SK-N-SH treated with all-trans-retinoic acid at 6 μM for 48 hours (cell line): Measurements from ENCODE around the gene CDH8.

ENCODE experiments used
- ATAC-seq: fragments of 200-7000 bp; cut with Tn5 transposase; 3 replicates; pipeline ENCODE4 v1.9.1; 2020; ENCODE audit warnings: mild to moderate bottlenecking, moderate library complexity
- ARNTL ChIP-seq: fragments of 450-650 bp; formaldehyde crosslinking; IDR thresholded peaks from 2 replicates; pipeline ENCODE4 v1.5.0; 2020; ENCODE audit warnings: low read depth, mild to moderate bottlenecking, moderate library complexity, borderline replicate concordance
- BACH2 ChIP-seq: fragments of 250-450 bp; sonication (Bioruptor Pico); IDR thresholded peaks from 2 replicates; pipeline ENCODE4 v1.9.0; 2021; ENCODE audit warnings: mild to moderate bottlenecking, borderline replicate concordance
- CREB5 ChIP-seq: fragments of 250-450 bp; sonication (Bioruptor Pico); IDR thresholded peaks from 2 replicates; pipeline ENCODE4 v1.5.1; 2020; ENCODE audit warnings: low read depth, mild to moderate bottlenecking, moderate library complexity
- CSDC2 ChIP-seq: fragments of 250-450 bp; sonication (Bioruptor Pico); IDR thresholded peaks from 2 replicates; pipeline ENCODE4 v1.5.0; 2020; ENCODE audit warnings: mild to moderate bottlenecking, moderate library complexity
- CSRNP3 ChIP-seq: fragments of 250-450 bp; sonication (Bioruptor Pico); IDR thresholded peaks from 2 replicates; pipeline ENCODE4 v1.5.1; 2021; ENCODE audit warnings: mild to moderate bottlenecking, moderate library complexity
- ESRRG ChIP-seq: fragments of 250-450 bp; sonication (Bioruptor Pico); IDR thresholded peaks from 2 replicates; pipeline ENCODE4 v1.6.1; 2021; ENCODE audit warnings: mild to moderate bottlenecking
- GLIS3 ChIP-seq: fragments of 250-450 bp; sonication (Bioruptor Pico); IDR thresholded peaks from 2 replicates; pipeline ENCODE4 v1.5.0; 2020; ENCODE audit warnings: mild to moderate bottlenecking, moderate library complexity
- ISL1 ChIP-seq: fragments of 250-450 bp; sonication (Bioruptor Pico); IDR thresholded peaks from 2 replicates; pipeline ENCODE4 v2.1.2; 2022; ENCODE audit warnings: mild to moderate bottlenecking, moderate library complexity
- OSR1 ChIP-seq: fragments of 250-450 bp; sonication (Bioruptor Pico); IDR thresholded peaks from 2 replicates; pipeline ENCODE4 v1.8.0; 2022; ENCODE audit warnings: moderate library complexity, mild to moderate bottlenecking, inconsistent platforms
- PATZ1 ChIP-seq: fragments of 250-450 bp; sonication (Bioruptor Pico); IDR thresholded peaks from 2 replicates; pipeline ENCODE4 v1.8.0; 2020; ENCODE audit warnings: mild to moderate bottlenecking, moderate library complexity, borderline replicate concordance
- POU6F1 ChIP-seq: fragments of 250-450 bp; sonication (Bioruptor Pico); IDR thresholded peaks from 2 replicates; pipeline ENCODE4 v1.8.0; 2021; ENCODE audit warnings: low read depth, mild to moderate bottlenecking, moderate library complexity, borderline replicate concordance
- RARB ChIP-seq: fragments of 250-450 bp; sonication (Bioruptor Pico); IDR thresholded peaks from 2 replicates; pipeline ENCODE4 v1.8.0; 2021; ENCODE audit warnings: mild to moderate bottlenecking, moderate library complexity
- TCF4 ChIP-seq: fragments of 250-450 bp; sonication (Bioruptor Pico); IDR thresholded peaks from 2 replicates; pipeline ENCODE4 v1.8.0; 2021; ENCODE audit warnings: mild to moderate bottlenecking, moderate library complexity, borderline replicate concordance
- TOX ChIP-seq: fragments of 250-450 bp; sonication (Bioruptor Pico); IDR thresholded peaks from 2 replicates; pipeline ENCODE4 v1.8.0; 2021; ENCODE audit warnings: mild to moderate bottlenecking, moderate library complexity, borderline replicate concordance
- TSHZ2 ChIP-seq: fragments of 250-450 bp; sonication (Bioruptor Pico); IDR thresholded peaks from 2 replicates; pipeline ENCODE4 v1.5.0; 2020; ENCODE audit warnings: mild to moderate bottlenecking, moderate library complexity
- ZC3H10 ChIP-seq: fragments of 250-450 bp; sonication (Bioruptor Pico); IDR thresholded peaks from 2 replicates; pipeline ENCODE4 v1.5.1; 2021; ENCODE audit warnings: mild to moderate bottlenecking, moderate library complexity
- ZFP3 ChIP-seq: fragments of 250-450 bp; sonication (Bioruptor Pico); IDR thresholded peaks from 2 replicates; pipeline ENCODE4 v1.5.0; 2020; ENCODE audit warnings: mild to moderate bottlenecking, moderate library complexity
- ZFP30 ChIP-seq: fragments of 450-650 bp; formaldehyde crosslinking; IDR thresholded peaks from 2 replicates; pipeline ENCODE4 v1.5.0; 2022; ENCODE audit warnings: mild to moderate bottlenecking, moderate library complexity
- ZNF70 ChIP-seq: fragments of 450-650 bp; formaldehyde crosslinking; IDR thresholded peaks from 2 replicates; pipeline ENCODE4 v1.5.0; 2020; ENCODE audit warnings: mild to moderate bottlenecking, moderate library complexity
- ZNF8 ChIP-seq: fragments of 450-650 bp; formaldehyde crosslinking; IDR thresholded peaks from 2 replicates; pipeline ENCODE4 v1.5.0; 2020; ENCODE audit warnings: mild to moderate bottlenecking, moderate library complexity

Gene CDH8

GRCh38 chr16:61836804-61837393 is 199.3 kb downstream of the CDH8 start:
- ATAC-seq = no peak
- TF ChIP-seq CSRNP3 (CRISPR knock-in tag) (no peak), TCF4 (CRISPR knock-in tag) (no peak), ZC3H10 (CRISPR knock-in tag) (no peak)

GRCh38 chr16:61834082-61834481 is 202.2 kb downstream of the CDH8 start:
- TF ChIP-seq ARNTL (CRISPR knock-in tag) (no peak), TOX (no peak), ZFP30 (CRISPR knock-in tag) (no peak), CSRNP3 (CRISPR knock-in tag) (no peak), GLIS3 (CRISPR knock-in tag) (no peak), ESRRG (CRISPR knock-in tag) (no peak), CSDC2 (CRISPR knock-in tag) (no peak)
- ATAC-seq = no peak

GRCh38 chr16:61831351-61831917 is 204.8 kb downstream of the CDH8 start:
- no peak for ATAC-seq
- no peak for TF ChIP-seq ZNF70 (CRISPR knock-in tag)
- no peak for TF ChIP-seq TSHZ2
- no peak for TF ChIP-seq ZFP3 (CRISPR knock-in tag)
- no peak for TF ChIP-seq ZNF8 (CRISPR knock-in tag)
- no peak for TF ChIP-seq TOX
- no peak for TF ChIP-seq ESRRG (CRISPR knock-in tag)
- TF ChIP-seq ISL1 (CRISPR knock-in tag) = no peak
- TF ChIP-seq ARNTL (CRISPR knock-in tag) = no peak
- no peak for TF ChIP-seq CREB5
- TF ChIP-seq RARB (CRISPR knock-in tag) = no peak
- TF ChIP-seq TCF4 (CRISPR knock-in tag) = no peak
- TF ChIP-seq ZFP30 (CRISPR knock-in tag) = no peak
- no peak for TF ChIP-seq ZC3H10 (CRISPR knock-in tag)
- no peak for TF ChIP-seq PATZ1
- TF ChIP-seq POU6F1 (CRISPR knock-in tag) = no peak
- TF ChIP-seq OSR1 (CRISPR knock-in tag) = no peak
- no peak for TF ChIP-seq BACH2 (CRISPR knock-in tag)
- no peak for TF ChIP-seq GLIS3 (CRISPR knock-in tag)
- no peak for TF ChIP-seq CSRNP3 (CRISPR knock-in tag)
- TF ChIP-seq, all 23 proteins: peak for 0
